MM.1S (cell line): ENCODE results near the gene CHD6.

Source experiments
- EZH2 ChIP-seq: fragments of 300-600 bp; sonication (generic); optimal IDR thresholded peaks from 2 replicates; pipeline ENCODE3; 2017; ENCODE audit warnings: low read depth, mild to moderate bottlenecking, antibody characterized with exemption, low read length, mixed read lengths
- TF ChIP-seq, protein P1 (sequence below): fragments of 300-600 bp; sonication (generic); IDR thresholded peaks from 2 replicates; pipeline ENCODE4 v1.5.1; 2016; ENCODE audit warnings: antibody characterized with exemption, low read length, mixed read lengths

DNA sequence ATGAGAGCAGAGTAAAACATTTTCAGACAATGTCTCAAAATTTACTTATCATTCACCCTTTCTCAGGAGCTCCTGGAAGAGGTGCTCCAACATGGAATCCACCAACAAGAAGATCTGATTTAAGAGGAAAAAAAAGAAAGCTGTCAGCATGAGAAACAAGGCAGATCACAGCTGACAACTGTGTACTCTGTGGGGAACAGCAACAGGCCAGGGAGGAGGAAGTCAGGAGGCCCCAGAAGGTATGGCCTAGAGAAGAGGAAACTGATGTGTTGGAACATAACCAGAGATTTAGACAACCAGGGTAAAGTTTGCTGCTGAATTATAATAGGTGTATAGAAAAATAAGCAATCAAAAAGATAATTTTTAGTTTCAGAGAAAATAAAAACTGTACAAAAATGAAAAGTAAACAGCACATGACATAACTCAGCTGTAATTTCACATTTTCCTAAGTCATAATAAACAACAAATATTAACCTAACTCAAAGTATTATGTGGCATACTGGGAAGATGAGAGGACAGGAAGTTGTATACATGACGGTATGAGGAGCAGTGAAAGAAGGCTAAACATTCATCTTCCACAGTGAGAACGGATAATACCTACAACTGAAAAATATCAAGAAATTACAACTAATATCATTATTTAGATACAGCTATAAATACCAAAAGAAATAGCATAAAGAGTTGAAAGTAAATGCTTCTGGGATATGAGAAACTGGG, 138.0 kb downstream of the CHD6 start:
- TF ChIP-seq, protein P1, sequence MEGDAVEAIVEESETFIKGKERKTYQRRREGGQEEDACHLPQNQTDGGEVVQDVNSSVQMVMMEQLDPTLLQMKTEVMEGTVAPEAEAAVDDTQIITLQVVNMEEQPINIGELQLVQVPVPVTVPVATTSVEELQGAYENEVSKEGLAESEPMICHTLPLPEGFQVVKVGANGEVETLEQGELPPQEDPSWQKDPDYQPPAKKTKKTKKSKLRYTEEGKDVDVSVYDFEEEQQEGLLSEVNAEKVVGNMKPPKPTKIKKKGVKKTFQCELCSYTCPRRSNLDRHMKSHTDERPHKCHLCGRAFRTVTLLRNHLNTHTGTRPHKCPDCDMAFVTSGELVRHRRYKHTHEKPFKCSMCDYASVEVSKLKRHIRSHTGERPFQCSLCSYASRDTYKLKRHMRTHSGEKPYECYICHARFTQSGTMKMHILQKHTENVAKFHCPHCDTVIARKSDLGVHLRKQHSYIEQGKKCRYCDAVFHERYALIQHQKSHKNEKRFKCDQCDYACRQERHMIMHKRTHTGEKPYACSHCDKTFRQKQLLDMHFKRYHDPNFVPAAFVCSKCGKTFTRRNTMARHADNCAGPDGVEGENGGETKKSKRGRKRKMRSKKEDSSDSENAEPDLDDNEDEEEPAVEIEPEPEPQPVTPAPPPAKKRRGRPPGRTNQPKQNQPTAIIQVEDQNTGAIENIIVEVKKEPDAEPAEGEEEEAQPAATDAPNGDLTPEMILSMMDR: no peak
- TF ChIP-seq EZH2: no peak
